Fibroblast of skin of right biceps (primary cell): ENCODE measurements around the gene KANSL1.
"Not testable (repeated sequence)": the region's sequence is repeated elsewhere in the genome, so short reads cannot be mapped to it uniquely, and the experiment has no call there.

Source experiments
- DNase-seq: peaks from one replicate; pipeline ENCODE4 v3.0.0-alpha.2; 2013

The KANSL1 gene

GRCh38 chr17:46032909-46033308 lies 160.3 kb downstream of the KANSL1 start:
- no peak for DNase-seq

- DNase-seq: no peak
Observed at GRCh38 chr17:46031920-46032319, 161.3 kb downstream of the KANSL1 start.

- no peak for DNase-seq
Observed at GRCh38 chr17:46031440-46031839, 161.8 kb downstream of the KANSL1 start.

- no peak for DNase-seq
Observed at GRCh38 chr17:46030752-46031151, 162.5 kb downstream of the KANSL1 start.

- DNase-seq: no peak
Observed at GRCh38 chr17:46029627-46030026, 163.6 kb downstream of the KANSL1 start.

GRCh38 chr17:46028981-46029565 lies 164.2 kb downstream of the KANSL1 start:
- DNase-seq: no peak

GRCh38 chr17:46028374-46028773 lies 164.9 kb downstream of the KANSL1 start:
- DNase-seq: no peak

- no peak for DNase-seq
Observed at GRCh38 chr17:46027976-46028325, 165.3 kb downstream of the KANSL1 start.

GRCh38 chr17:46027048-46027975 lies 165.9 kb downstream of the KANSL1 start:
- DNase-seq: no peak

- DNase-seq: no peak
Observed at GRCh38 chr17:46026166-46027047, 166.8 kb downstream of the KANSL1 start.

GRCh38 chr17:46025510-46026165 lies 167.6 kb downstream of the KANSL1 start:
- no peak for DNase-seq

GRCh38 chr17:46025060-46025459 lies 168.2 kb downstream of the KANSL1 start:
- DNase-seq: no peak

- DNase-seq: no peak
Observed at GRCh38 chr17:46024590-46024989, 168.6 kb downstream of the KANSL1 start.

- no peak for DNase-seq
Observed at GRCh38 chr17:46023783-46024388, 169.3 kb downstream of the KANSL1 start.

- not testable (repeated sequence) for DNase-seq
Observed at GRCh38 chr17:46023366-46023765, 169.9 kb downstream of the KANSL1 start.

- no peak for DNase-seq
Observed at GRCh38 chr17:46020998-46021397, 172.2 kb downstream of the KANSL1 start.

GRCh38 chr17:46020023-46020761 lies 173.0 kb downstream of the KANSL1 start:
- DNase-seq: no peak

GRCh38 chr17:46019408-46019925 lies 173.8 kb downstream of the KANSL1 start:
- not testable (repeated sequence) for DNase-seq

GRCh38 chr17:46013502-46014165 lies 179.6 kb downstream of the KANSL1 start:
- peak; percentile 60 for DNase-seq

- no peak for DNase-seq
Observed at GRCh38 chr17:46013127-46013501, 180.1 kb downstream of the KANSL1 start.
